Measurements from ENCODE around the gene PCDHGA2.

PCDHGA2 gene

DNA sequence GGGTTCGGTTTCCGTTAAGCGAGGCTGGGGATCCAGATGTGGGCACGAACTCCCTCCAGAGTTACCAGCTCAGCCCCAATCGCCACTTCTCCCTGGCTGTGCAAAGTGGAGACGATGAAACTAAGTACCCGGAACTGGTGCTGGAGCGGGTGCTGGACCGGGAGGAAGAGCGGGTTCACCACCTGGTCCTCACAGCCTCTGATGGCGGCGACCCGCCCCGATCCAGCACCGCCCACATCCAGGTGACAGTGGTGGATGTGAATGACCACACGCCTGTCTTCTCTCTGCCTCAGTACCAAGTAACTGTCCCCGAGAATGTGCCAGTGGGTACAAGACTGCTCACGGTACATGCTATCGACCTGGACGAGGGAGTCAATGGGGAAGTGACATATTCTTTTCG, 44.8 kb downstream of the PCDHGA2 start:
- DNase-seq = no peak

DNA sequence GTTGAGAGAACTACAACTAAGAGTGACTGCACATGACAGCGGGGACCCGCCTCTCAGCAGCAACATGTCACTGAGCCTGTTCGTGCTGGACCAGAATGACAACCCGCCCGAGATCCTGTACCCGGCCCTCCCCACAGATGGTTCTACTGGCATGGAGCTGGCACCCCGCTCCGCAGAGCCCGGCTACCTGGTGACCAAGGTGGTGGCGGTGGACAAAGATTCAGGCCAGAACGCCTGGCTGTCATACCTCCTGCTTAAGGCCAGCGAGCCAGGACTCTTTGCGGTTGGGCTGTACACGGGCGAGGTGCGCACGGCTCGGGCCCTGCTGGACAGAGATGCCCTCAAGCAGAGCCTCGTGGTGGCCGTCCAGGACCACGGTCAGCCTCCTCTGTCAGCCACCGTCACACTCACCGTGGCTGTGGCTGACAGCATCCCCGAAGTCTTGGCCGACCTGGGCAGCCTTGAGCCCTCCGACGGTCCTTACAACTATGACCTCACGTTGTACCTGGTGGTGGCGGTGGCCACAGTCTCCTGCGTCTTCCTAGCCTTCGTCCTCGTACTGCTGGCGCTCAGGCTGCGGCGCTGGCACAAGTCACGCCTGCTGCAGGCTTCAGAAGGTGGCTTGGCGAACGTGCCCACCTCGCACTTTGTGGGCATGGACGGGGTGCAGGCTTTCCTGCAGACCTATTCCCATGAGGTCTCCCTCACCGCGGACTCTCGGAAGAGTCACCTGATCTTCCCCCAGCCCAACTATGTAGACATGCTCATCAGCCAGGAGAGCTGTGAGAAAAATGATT, 46.1 kb downstream of the PCDHGA2 start:
- DNase-seq = no peak

DNA sequence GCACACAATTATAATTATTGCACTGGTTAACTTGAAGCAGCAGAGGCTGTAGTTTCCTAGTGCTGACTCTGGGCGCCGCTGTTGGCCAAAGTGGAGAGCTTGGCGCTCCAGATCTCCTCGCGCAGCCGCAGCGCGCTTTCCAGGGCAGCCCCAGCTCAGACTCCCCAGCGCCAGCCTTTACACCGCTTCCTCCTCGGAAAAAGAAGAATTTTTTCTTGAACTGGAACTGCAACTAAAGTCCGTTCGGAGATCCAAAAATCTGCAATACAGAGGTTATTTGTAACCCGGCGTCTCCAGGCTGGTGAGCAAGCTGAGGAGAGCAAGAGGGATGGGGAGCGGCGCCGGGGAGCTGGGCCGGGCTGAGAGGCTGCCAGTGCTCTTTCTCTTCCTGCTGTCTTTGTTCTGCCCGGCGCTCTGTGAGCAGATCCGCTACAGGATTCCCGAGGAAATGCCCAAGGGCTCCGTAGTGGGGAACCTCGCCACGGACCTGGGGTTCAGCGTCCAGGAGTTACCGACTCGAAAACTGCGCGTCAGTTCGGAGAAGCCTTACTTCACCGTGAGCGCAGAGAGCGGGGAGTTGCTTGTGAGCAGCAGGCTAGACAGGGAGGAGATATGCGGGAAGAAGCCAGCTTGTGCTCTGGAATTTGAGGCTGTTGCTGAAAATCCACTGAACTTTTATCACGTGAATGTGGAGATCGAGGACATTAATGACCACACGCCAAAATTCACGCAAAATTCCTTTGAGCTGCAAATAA, 49.2 kb downstream of the PCDHGA2 start, which contains the start of gene PCDHGB4:
Gene PCDHGB4, plus strand, starts transcription at position 142 of the 755 bp plus-strand sequence. Its CDS starts 187 bp downstream, at position 329.
- DNase-seq = peak in 1 of 6 experiments; percentile 9

DNA sequence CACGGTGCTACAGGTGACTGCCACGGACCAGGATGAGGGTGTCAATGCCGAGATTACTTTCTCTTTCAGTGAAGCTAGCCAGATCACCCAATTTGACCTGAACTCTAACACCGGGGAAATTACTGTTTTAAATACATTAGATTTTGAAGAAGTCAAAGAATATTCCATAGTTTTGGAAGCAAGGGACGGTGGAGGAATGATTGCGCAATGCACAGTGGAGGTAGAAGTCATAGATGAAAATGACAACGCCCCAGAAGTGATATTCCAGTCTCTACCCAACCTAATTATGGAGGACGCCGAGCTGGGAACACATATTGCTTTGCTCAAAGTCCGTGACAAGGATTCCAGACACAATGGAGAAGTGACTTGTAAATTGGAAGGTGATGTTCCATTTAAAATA, 50.1 kb downstream of the PCDHGA2 start:
- DNase-seq = no peak

DNA sequence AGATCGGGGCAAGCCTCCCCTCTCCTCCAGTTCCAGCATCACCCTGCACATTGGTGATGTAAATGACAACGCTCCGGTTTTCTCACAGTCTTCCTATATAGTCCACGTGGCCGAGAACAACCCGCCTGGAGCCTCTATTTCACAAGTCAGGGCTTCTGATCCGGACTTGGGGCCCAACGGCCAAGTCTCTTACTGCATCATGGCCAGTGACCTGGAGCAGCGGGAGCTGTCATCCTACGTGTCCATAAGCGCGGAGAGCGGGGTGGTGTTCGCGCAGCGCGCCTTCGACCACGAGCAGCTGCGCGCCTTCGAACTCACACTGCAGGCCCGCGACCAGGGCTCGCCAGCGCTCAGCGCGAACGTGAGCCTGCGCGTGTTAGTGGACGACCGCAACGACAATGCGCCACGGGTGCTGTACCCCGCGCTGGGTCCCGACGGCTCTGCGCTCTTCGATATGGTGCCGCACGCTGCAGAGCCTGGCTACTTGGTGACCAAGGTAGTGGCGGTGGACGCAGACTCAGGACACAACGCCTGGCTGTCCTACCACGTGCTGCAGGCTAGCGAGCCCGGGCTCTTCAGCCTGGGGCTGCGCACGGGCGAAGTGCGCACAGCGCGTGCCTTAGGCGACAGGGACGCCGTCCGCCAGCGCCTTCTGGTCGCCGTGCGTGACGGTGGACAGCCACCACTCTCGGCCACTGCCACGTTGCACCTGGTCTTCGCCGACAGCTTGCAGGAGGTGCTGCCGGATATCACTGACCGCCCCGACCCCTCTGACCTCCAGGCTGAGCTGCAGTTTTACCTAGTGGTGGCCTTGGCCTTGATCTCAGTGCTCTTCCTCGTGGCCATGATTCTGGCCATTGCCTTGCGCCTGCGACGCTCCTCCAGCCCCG, 50.8 kb downstream of the PCDHGA2 start:
- DNase-seq = no peak

DNA sequence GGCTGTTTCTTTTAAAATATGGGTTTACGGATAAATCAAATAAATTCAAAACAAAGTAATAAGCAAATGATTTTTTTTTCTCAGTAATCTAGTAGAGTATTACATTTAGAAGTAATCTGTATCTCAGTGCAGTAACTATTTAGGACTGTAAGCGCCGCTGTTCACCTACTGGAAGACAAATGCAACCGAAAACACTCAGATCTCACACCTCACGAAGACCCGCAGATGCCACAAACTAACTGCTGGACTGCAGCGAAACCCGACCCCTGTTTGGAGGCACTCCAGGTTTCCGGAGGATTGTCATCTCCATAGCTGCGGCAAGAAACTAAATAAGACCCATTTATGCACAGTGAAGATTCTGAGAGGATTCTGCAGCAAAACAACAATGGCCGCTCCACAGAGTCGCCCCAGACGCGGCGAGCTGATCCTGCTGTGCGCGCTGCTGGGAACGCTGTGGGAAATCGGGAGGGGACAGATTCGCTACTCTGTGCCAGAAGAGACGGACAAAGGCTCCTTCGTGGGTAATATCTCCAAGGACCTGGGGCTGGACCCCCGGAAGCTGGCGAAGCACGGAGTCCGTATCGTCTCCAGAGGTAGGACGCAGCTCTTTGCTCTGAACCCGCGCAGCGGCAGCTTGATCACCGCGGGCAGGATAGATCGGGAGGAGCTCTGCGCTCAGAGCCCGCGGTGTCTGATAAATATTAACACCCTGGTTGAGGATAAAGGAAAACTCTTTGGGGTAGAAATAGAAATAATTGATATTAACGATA, 54.1 kb downstream of the PCDHGA2 start, which contains the start of gene PCDHGA8:
Gene PCDHGA8, plus strand, starts transcription at position 205 of the 770 bp plus-strand sequence. Its CDS starts 181 bp downstream, at position 386.
- no peak for DNase-seq

All from stimulated activated naive CD4-positive, alpha-beta T cell (primary cell).